GM21423 (cell line): ENCODE results near the gene UBE2D2.
"Not testable (repeated sequence)": the region's sequence is repeated elsewhere in the genome, so short reads cannot be mapped to it uniquely, and the experiment has no call there.

Source experiments
- ATAC-seq: cut with Tn5 transposase; IDR thresholded peaks from one replicate; pipeline ENCODE4 v1.9.1; 2021; ENCODE audit warnings: mild to moderate bottlenecking, moderate library complexity; ENCODE audit not compliant: unreplicated experiment

The UBE2D2 gene

DNA sequence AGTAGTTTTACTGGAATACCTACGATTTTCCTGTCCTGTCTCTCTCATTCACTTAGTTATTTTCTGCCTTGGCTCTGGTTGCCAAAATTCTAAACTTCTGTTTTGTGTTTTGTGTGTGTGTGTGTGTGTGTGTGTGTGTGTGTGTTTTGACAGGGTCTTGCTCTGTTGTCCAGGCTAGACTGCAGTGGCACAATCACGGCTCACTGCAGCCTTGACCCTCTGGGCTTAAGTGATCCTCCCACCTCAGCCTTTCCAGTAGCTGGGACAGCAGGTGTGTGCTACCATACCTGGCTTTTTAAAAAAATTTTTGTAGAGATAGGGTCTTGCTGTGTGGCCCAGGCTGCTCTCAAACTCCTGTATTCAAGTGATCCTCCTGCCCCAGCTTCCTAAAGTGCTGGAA, 17.2 kb downstream of the UBE2D2 start:
- ATAC-seq: no peak

DNA sequence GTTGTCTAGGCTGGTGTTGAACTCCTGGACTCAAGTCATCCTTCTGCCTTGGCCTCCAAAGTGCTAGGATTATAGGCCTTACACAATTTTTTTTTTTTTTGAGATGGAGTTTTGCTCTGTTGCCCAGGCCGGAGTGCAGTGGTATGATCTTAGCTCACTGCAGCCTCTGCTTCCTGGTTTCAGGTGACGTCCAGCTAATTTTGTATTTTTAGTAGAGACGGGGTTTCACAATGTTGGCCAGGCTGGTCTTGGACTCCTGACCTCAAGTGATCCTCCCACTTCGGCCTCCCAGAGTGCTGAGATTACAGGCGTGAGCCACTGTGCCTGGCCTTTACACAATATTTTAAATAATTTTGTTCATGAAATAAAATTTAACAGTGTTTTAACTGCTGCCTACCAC, 21.0 kb downstream of the UBE2D2 start:
- not testable (repeated sequence) for ATAC-seq

GRCh38 chr5:139584137-139584536, 23.0 kb downstream of the UBE2D2 start:
- ATAC-seq: no peak

DNA sequence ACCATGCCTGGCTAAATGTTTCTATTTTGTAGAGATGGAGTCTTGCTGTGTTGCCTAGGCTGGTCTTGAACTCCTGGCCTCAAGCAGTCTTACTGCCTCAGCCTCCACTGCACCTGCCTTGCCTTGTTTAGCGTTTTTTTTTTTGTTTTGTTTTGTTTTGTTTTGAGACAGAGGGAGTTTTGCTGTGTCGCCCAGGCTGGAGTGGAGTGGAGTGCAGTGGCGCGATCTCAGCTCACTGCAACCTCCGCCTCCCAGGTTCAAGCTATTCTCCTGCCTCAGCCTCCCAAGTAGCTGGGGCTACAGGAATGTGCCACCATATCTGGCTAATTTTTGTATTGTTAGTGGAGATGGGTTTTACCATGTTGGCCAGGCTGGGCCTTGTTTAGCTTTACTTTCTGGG, 27.0 kb downstream of the UBE2D2 start:
- ATAC-seq: not testable (repeated sequence)

- ATAC-seq: no peak
Measured at GRCh38 chr5:139588962-139589361, 27.8 kb downstream of the UBE2D2 start.

- no peak for ATAC-seq
Measured at GRCh38 chr5:139592289-139592688, 31.1 kb downstream of the UBE2D2 start.

DNA sequence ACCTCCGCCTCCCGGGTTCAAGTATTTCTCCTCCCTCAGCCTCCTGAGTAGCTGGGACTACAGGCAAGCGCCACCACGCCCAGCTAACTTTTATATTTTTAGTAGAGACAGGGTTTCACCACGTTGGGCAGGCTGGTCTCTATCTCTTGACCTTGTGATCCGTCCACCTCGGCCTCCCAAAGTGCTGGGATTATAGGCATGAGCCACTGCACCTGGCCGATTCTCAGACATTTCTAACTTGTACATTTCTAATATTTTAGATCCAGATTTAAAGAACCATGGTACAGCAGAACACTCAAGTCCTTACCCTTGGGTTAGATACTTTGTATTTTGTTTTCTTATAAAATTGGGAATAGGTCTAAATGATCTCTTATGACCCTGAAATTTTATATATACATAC, 31.9 kb downstream of the UBE2D2 start:
- not testable (repeated sequence) for ATAC-seq

DNA sequence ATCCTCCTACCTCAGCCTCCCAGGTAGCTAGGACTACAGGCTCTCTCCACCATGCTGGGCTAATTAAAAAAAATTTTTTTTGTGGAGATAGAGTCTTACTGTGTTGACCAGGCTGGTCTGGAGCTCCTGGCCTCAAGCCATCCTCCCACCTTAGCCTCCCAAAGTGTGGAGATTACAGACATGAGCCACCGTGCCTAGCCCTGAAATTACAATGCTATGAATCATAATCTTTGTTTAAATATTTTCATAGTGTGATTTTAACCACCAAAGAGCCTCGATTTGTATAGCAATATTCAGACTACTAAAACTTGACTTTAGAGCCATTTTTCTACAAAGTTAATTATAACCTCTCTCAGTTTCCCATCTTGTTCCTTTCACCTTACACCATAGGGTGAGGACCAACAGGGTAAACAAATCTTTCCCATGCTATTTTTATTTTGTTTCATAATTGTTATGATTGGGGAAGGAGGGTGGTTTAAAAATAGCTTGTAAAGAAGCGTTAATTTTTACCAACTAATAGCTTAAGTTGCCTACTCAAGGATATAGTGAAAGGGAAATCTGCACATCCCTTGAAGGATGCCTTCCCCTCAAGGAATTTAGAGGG, 32.7 kb downstream of the UBE2D2 start:
- ATAC-seq: no peak

DNA sequence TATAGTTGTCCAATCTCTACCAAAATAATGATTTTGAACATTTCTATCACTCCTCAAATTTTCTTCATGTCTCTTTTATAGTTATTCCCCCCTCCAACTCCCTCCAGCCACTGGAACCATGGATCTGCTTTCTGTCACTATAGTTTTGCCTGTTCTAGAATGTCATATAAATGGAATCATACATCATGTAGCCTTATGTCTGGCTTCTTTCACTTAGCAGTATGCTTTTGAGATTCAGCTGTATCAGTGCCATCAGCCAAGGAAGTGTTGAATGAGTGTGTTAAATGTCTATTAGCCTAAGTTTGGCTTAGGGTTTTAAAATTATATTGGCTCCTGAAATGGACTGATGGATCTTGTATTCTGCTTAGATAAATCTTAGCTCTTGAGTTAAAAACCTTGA, 36.0 kb downstream of the UBE2D2 start:
- ATAC-seq: no peak

- ATAC-seq: not testable (repeated sequence)
Measured at GRCh38 chr5:139598601-139598965, 37.4 kb downstream of the UBE2D2 start.

DNA sequence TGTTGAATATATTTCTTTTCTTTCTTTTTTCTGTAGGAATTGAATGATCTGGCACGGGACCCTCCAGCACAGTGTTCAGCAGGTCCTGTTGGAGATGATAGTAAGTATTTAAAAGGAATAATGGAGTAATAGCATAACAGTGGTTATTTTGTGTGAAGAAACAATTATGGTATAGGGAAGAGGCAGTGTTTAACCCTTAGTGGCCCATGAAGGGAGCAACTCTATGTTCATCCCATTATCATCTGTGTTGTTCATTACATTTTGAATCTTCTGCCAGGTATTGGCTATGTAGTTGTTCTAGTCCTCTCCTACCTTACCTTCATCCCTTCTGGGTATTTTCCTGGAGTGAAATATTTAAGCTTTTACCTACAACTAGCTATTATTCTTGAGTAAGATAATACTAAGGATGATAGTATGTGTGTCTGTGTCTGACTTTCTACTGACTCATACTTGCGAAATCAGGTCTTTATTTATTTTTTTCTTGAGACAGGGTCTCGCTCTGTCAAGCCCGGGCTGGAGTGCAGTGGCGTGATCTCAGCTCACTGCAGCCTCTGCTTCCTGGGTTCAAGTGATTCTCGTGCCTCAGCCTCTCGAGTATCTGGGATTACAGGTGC, 39.3 kb downstream of the UBE2D2 start:
- ATAC-seq: no peak

GRCh38 chr5:139601429-139601828, 40.3 kb downstream of the UBE2D2 start:
- no peak for ATAC-seq

DNA sequence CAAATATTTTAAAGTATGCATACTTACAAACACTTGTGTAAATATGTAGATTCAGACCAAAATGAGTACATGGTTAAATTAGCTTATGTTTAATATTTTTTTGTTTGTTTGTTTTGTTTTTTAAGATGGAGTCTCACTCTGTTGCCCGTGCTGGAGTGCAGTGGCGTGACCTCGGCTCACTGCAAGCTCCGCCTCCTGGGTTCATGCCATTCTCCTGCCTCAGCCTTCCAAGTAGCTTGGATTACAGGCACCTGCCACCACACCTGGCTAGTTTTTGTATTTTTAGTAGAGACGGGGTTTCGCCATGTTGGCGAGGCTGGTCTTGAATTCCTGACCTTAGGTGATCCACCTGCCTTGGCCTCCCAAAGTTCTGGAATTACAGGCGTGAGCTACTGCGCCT, 40.8 kb downstream of the UBE2D2 start:
- ATAC-seq: not testable (repeated sequence)

- no peak for ATAC-seq
Measured at GRCh38 chr5:139605887-139606286, 44.7 kb downstream of the UBE2D2 start.

- ATAC-seq: no peak
Measured at GRCh38 chr5:139611703-139612584, 50.8 kb downstream of the UBE2D2 start.

GRCh38 chr5:139619861-139620260, 58.7 kb downstream of the UBE2D2 start:
- no peak for ATAC-seq

- not testable (repeated sequence) for ATAC-seq
Measured at GRCh38 chr5:139625398-139625797, 64.3 kb downstream of the UBE2D2 start.

GRCh38 chr5:139630855-139631254, 69.7 kb downstream of the UBE2D2 start:
- no peak for ATAC-seq

DNA sequence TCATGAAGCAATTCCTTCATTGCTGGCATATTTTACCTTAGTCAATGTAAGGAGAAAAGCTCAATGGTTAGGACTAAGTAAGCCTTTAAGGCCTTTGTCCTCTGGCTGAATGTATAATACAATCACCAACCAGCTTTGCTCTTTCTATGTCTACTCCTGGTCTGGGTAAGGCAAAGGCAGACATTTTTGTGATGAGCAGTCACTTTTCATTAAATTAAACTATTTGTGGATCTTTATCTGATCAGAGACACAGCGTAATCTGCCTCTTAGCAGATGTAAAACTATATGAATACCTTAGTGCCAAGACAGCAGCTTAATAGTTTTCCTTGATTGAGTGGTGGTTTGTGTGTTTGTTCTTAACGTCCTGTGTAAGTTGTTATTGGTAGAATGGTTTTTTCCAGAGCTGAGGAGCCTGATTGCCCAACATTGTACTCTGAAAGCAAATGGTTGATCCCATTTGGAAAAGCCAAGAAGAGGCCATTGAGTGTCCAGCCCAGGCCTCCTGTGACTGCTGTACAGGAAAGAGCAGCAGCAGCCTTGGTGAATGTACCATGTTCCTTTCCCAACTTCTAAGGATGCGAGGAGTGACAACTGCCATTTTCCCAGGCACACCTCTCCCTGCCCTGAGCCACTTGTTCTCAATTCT, 70.5 kb downstream of the UBE2D2 start:
- no peak for ATAC-seq

DNA sequence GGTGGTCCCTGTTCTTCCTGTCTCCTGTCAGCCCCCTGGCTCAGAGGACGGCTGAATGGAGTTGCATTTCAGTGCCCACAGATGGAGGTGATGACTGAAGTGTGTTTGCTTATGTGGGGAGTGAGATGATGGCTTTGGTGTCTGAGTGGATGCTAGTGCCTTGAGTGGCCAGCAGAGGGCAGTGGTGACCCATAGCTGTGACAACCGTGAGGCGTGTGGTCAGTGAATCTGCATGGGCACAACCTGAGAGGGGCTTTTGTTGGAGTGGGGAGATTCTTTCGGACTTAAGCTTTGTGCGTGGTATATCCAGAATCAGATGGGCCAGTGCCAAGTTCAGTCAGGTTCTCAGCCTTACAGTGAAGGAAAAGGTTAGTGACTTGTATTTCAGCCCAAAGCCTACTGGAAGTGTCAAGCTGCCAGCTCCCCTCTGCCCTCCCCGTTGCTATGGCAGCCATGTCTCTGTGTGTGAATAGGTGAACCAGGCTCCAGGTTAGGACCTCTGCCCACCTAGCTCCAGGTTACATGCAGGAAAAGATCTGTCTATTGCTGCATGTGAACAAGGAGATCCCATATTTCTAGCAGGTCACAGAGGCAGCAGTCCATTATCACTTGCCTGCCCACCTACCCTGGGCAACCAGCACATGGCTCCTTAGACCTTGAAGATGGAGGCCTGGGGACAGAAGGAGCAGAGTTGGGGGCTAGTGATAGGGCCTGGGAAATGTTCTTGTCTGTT, 72.3 kb downstream of the UBE2D2 start:
- peak; percentile 15 for ATAC-seq

DNA sequence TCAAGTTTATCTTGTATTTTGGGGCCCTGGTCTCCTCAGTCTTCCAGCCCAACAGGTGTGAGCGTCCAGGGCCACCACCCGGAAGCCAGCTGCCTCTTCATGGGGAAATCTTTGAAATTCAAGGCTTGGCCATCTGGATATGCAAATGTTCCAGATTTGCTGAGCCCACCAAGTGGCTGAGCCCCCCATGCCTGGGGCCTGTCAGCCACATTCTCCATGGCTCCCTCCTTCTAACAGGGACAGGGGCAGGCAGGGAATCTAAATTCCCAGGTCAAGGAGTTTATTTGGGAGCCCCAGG, 72.8 kb downstream of the UBE2D2 start:
- ATAC-seq: no peak
